DMS53 treated with DMSO at 0.1 percent for 48 hours (cell line): ENCODE measurements around the gene LDAH.
"Not testable (repeated sequence)": the region's sequence is repeated elsewhere in the genome, so short reads cannot be mapped to it uniquely, and the experiment has no call there.

Source experiments
- DNase-seq: peaks from one replicate; lab custom pipeline; 2025; ENCODE audit not compliant: unreplicated experiment; lab: John Stamatoyannopoulos, UW

The LDAH gene

GRCh38 chr2:20723543-20723942 lies 99.4 kb downstream of the LDAH start:
- no peak for DNase-seq

- no peak for DNase-seq
Measured at GRCh38 chr2:20722592-20723240, 100.2 kb downstream of the LDAH start.

GRCh38 chr2:20717641-20718040 lies 105.3 kb downstream of the LDAH start:
- DNase-seq: no peak

- not testable (repeated sequence) for DNase-seq
Measured at GRCh38 chr2:20716164-20716563, 106.7 kb downstream of the LDAH start.

GRCh38 chr2:20714412-20714811 lies 108.5 kb downstream of the LDAH start:
- not testable (repeated sequence) for DNase-seq

GRCh38 chr2:20713585-20713984 lies 109.3 kb downstream of the LDAH start:
- DNase-seq: not testable (repeated sequence)

GRCh38 chr2:20711641-20712040 lies 111.3 kb downstream of the LDAH start:
- DNase-seq: not testable (repeated sequence)

- no peak for DNase-seq
Measured at GRCh38 chr2:20707601-20708000, 115.3 kb downstream of the LDAH start.

- no peak for DNase-seq
Measured at GRCh38 chr2:20706786-20707185, 116.1 kb downstream of the LDAH start.

- no peak for DNase-seq
Measured at GRCh38 chr2:20706217-20706616, 116.7 kb downstream of the LDAH start.

GRCh38 chr2:20704886-20705285 lies 118.0 kb downstream of the LDAH start:
- DNase-seq: no peak

- no peak for DNase-seq
Measured at GRCh38 chr2:20702563-20702962, 120.3 kb downstream of the LDAH start.

GRCh38 chr2:20698916-20699613 lies 123.8 kb downstream of the LDAH start:
- DNase-seq: no peak

GRCh38 chr2:20697322-20697934 lies 125.5 kb downstream of the LDAH start:
- no peak for DNase-seq

GRCh38 chr2:20696366-20696765 lies 126.5 kb downstream of the LDAH start:
- DNase-seq: no peak

- DNase-seq: no peak
Measured at GRCh38 chr2:20693317-20693716, 129.6 kb downstream of the LDAH start.

- DNase-seq: no peak
Measured at GRCh38 chr2:20692081-20692480, 130.8 kb downstream of the LDAH start.

GRCh38 chr2:20691076-20691734 lies 131.7 kb downstream of the LDAH start:
- no peak for DNase-seq

- no peak for DNase-seq
Measured at GRCh38 chr2:20689428-20690264, 133.3 kb downstream of the LDAH start.

- DNase-seq: no peak
Measured at GRCh38 chr2:20687260-20687832, 135.6 kb downstream of the LDAH start.
